GM12878 (cell line): ENCODE data around the gene SLC19A1. TPM values are rescaled to one million over a fixed set of nuclear protein-coding genes. Genes with fewer than 3 reads are reported as not detected.
"Not testable (repeated sequence)": the region's sequence is repeated elsewhere in the genome, so short reads cannot be mapped to it uniquely, and the experiment has no call there.

Experiments
- ATAC-seq: fragments of 200-7000 bp; cut with Tn5 transposase; 3 replicates; pipeline ENCODE4 v1.9.1; 2020; ENCODE audit warnings: mild to moderate bottlenecking, moderate library complexity
- BruUV-seq: library from RNA; stranded (reverse); fragments of 400-500 nt; replicated peaks from 2 replicates; lab custom pipeline; 2021; lab: Mats Ljungman, UMichigan
- CTCF ChIA-PET: fragments of 300-600 bp; sonication (Branson Sonifier 250); formaldehyde crosslinking; extraction: SDS; loops from one replicate; lab custom pipeline; 2021; ENCODE audit warnings: inconsistent platforms; lab: Yijun Ruan, JAX
- POLR2A ChIA-PET: fragments of 350-600 bp; formaldehyde crosslinking; extraction: SDS; loops from one replicate; lab custom pipeline; 2021; ENCODE audit warnings: inconsistent platforms; lab: Charles Lee
- RAD21 ChIA-PET: fragments of 300-600 bp; sonication (Branson Sonifier 250); formaldehyde crosslinking; loops from one replicate; lab custom pipeline; 2023; ENCODE audit warnings: antibody characterized with exemption; ENCODE audit not compliant: unreplicated experiment; lab: Charles Lee
- SMC1A ChIA-PET: fragments of 300-600 bp; sonication (Branson Sonifier 250); formaldehyde crosslinking; loops from one replicate; lab custom pipeline; 2023; ENCODE audit not compliant: unreplicated experiment, uncharacterized antibody; lab: Charles Lee
- DNase-seq: peaks from one replicate; pipeline ENCODE4 v3.0.0-alpha.2; 2011; ENCODE audit warnings: low read depth, low spot score
- FAIRE-seq: peaks from 3 replicates; lab custom pipeline; 2011; peaks lifted over from hg19 to GRCh38; lab: Jason Lieb, UNC
- H2AFZ ChIP-seq: 2 replicates; pipeline ENCODE4 v1.6.0; 2011; ENCODE audit warnings: low read depth, low read length, control low read depth; ENCODE audit not compliant: control insufficient read depth
- H3K27ac ChIP-seq: 2 replicates; pipeline ENCODE4 v1.5.1; 2011; ENCODE audit warnings: control low read depth; ENCODE audit not compliant: control insufficient read depth, insufficient read depth
- H3K27me3 ChIP-seq, 2 experiments: replicated peaks in 1 of 2; 2 replicates each; pipeline versions ENCODE4 v1.6.0 to v1.6.1; 2011; ENCODE audit warnings: low read length in 1 of 2; ENCODE audit not compliant: control insufficient read depth in 2 of 2, insufficient read depth in 2 of 2
- H3K36me3 ChIP-seq, 2 experiments: 2 replicates each; pipeline ENCODE4 v1.5.1; 2011; ENCODE audit warnings: low read length in 1 of 2; ENCODE audit not compliant: control insufficient read depth in 2 of 2, insufficient read depth in 2 of 2
- H3K4me1 ChIP-seq: 2 replicates; pipeline ENCODE4 v1.6.1; 2011; ENCODE audit warnings: mild to moderate bottlenecking, low read length, moderate library complexity, mixed read lengths; ENCODE audit not compliant: control insufficient read depth, insufficient read depth
- H3K4me2 ChIP-seq: 2 replicates; pipeline ENCODE4 v1.6.0; 2011; ENCODE audit warnings: control low read depth; ENCODE audit not compliant: control insufficient read depth, insufficient read depth
- H3K4me3 ChIP-seq: fragments of 200-600 bp; sonication (generic); 2 replicates; pipeline ENCODE4 v1.5.1; 2016
- H3K79me2 ChIP-seq: 2 replicates; pipeline ENCODE4 v1.6.0; 2011; ENCODE audit warnings: low read length; ENCODE audit not compliant: control insufficient read depth, insufficient read depth
- H3K9ac ChIP-seq: 2 replicates; pipeline ENCODE4 v1.8.0; 2011; ENCODE audit warnings: low read length, control low read depth, mixed read lengths; ENCODE audit not compliant: control insufficient read depth, insufficient read depth
- H3K9me3 ChIP-seq: replicated peaks from 3 replicates; pipeline ENCODE4 v1.5.1; 2011; ENCODE audit warnings: mild to moderate bottlenecking, low read length; ENCODE audit not compliant: control insufficient read depth, insufficient read depth
- H4K20me1 ChIP-seq: 2 replicates; pipeline ENCODE4 v1.6.0; 2011; ENCODE audit not compliant: control insufficient read depth, insufficient read depth
- CBFB ChIP-seq: IDR thresholded peaks from 2 replicates; pipeline ENCODE4 v1.6.1; 2016; ENCODE audit warnings: antibody characterized with exemption, low read depth
- CBX3 ChIP-seq: fragments of 200-600 bp; sonication (generic); IDR thresholded peaks from 2 replicates; pipeline ENCODE4 v1.6.1; 2016; ENCODE audit warnings: low read depth, borderline replicate concordance
- EZH2 ChIP-seq: IDR thresholded peaks from 2 replicates; pipeline ENCODE4 v1.6.1; 2012; ENCODE audit warnings: low read depth, mild to moderate bottlenecking, control low read depth, inconsistent platforms, low read length, borderline replicate concordance; ENCODE audit not compliant: control insufficient read depth
- SP1 ChIP-seq: IDR thresholded peaks from one replicate; pipeline ENCODE4 v1.6.1; 2011; ENCODE audit warnings: low read depth, low read length
- SUPT20H ChIP-seq: IDR thresholded peaks from 2 replicates; pipeline ENCODE4 v1.6.1; 2011; ENCODE audit warnings: low read depth, mild to moderate bottlenecking, low read length, moderate library complexity, borderline replicate concordance; ENCODE audit not compliant: control insufficient read depth
- ZNF274 ChIP-seq: IDR thresholded peaks from one replicate; pipeline ENCODE4 v1.8.0; 2011; ENCODE audit not compliant: insufficient read length, insufficient read depth
- ZZZ3 ChIP-seq: IDR thresholded peaks from 2 replicates; pipeline ENCODE4 v1.6.1; 2011; ENCODE audit warnings: low read depth; ENCODE audit not compliant: control insufficient read depth, insufficient read length
- WGBS: methylation state at CpG from one replicate; pipeline ENCODE4 v1.1.6; 2016; ENCODE audit warnings: low lambda C conversion rate; ENCODE audit not compliant: insufficient replicate concordance, insufficient coverage; ENCODE audit errors: missing lambda C conversion rate; 5-methylcytosine and 5-hydroxymethylcytosine counted together
- in situ Hi-C: fragments of 300-500 bp; cut with MboI; formaldehyde crosslinking; loops from 9 replicates; pipeline ENCODE4 v1.14.3; 2018; ENCODE audit warnings: mixed read lengths
- intact Hi-C: fragments of 100-400 bp; cut with micrococcal nuclease; formaldehyde crosslinking; loops from one replicate; pipeline ENCODE4 v1.14.2; 2022; ENCODE audit not compliant: unreplicated experiment
- polyA plus RNA-seq, 11 experiments: library from polyadenylated mRNA; depleted of rRNA in 4 of 11; unstranded in 6 of 11; stranded (reverse) in 5 of 11; fragments of >200 nt; fragmentation: Nextera tagmentation in 4 of 11; fragmentation: Illumina TruSeq in 1 of 11; extraction: Ambion mirVana in 4 of 11; extraction: Trizol in 1 of 11; gene quantifications; 1 replicate in 1 of 11; 2 replicates in 10 of 11; pipeline versions ENCODE4 v1.2.1 to v1.2.3, GENCODE V29; 2011 to 2016; ENCODE audit warnings: inconsistent platforms in 2 of 11, missing spikeins in 2 of 11, low read depth in 1 of 11
- total RNA-seq, 4 experiments: library from RNA; depleted of rRNA in 3 of 4; stranded (reverse); fragments of >200 nt in 3 of 4; fragmentation: Illumina TruSeq in 1 of 4; extraction: Trizol in 1 of 4; gene quantifications; 2 replicates each; pipeline versions ENCODE4 v1.2.1 to v1.2.3, GENCODE V29; 2013 to 2021
- TF ChIP-seq, protein P1 (sequence below): IDR thresholded peaks from 2 replicates; pipeline ENCODE4 v1.6.1; 2012; ENCODE audit warnings: low read depth, low read length, improper control_type of control experiment

SLC19A1 gene
- total and polyA plus RNA-seq, 10 of the 15 experiments (the other 5 are each of a cell fraction or from before 2014, with no cell fraction given): 0.42 to 49.7 (median 12.2) TPM

DNA sequence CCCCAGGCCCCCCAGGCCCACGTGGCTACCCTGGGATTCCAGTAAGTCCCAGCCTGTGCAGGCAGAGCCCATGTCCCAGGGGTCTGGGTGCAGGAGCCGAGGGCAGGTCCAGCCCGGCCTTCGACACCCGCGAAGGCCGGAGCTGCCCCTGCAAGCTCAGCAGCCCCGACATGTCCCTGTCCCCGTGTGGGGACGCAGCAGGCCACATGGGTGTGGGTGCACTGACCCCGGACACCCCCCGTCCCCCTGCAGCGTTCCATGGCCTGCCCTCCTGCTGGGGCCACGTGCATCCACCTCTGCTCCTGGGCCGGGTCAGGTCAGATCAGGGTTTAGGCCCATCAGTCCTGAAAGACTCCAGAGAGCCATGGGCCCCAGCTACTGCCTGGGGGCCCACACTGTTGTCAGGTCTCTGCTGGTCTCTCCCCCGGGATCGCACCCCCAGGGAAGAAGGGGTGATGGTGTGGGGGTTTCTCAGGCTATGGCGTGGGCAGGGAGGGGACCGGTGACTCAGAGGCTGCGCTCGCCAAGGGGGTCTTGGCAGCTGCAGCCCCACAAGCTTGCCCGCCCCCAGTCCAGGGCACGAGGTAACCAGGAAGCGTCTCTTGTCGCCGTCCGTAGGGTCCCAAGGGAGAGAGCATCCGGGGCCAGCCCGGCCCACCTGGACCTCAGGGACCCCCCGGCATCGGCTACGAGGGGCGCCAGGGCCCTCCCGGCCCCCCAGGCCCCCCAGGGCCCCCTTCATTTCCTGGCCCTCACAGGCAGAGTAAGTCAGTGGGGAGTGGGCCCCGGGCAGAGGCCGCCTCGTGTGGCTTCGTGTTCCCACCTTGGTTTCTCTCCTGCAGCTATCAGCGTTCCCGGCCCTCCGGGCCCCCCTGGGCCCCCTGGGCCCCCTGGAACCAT is 37.5 kb downstream of the SLC19A1 start:
- Histone ChIP-seq H3K4me2 (no peak overlapping the region), H4K20me1 (no peaks in the 10 kb centered on the region), H3K36me3 (no peaks in the 10 kb centered on the region), H3K4me1 (peaks cover 2% of the 10 kb centered on the region; the same call in 1 of the 2 replicates), H3K9ac (no peak overlapping the region), H3K27ac (no peak overlapping the region), H3K27me3 (no peaks in the 10 kb centered on the region), H3K79me2 (no peaks in the 10 kb centered on the region), H3K9me3 (no peaks in the 10 kb centered on the region; the same call in 2 of the 3 replicates), H3K4me3 (no peak overlapping the region), H2AFZ (no peak overlapping the region)
- CTCF ChIA-PET: interaction anchor here (0.6 kb wide), 1 partner anchor 322 kb away, joined by 3 read pairs; no protein-coding TSS in a partner anchor
- no peak for TF ChIP-seq EZH2
- DNase-seq (no peak), ATAC-seq (peak; percentile 13; the same call in 1 of the 3 replicates), FAIRE-seq (no peak)
- 55% methylated on average over 31 of the region's 41 CpGs for WGBS
- POLR2A ChIA-PET: no interaction called here
- in situ Hi-C loops (no loop called here), intact Hi-C loops (no loop called here)
- RAD21 ChIA-PET: no interaction called here
- no TSS peak for BruUV-seq
- SMC1A ChIA-PET: no interaction called here

DNA sequence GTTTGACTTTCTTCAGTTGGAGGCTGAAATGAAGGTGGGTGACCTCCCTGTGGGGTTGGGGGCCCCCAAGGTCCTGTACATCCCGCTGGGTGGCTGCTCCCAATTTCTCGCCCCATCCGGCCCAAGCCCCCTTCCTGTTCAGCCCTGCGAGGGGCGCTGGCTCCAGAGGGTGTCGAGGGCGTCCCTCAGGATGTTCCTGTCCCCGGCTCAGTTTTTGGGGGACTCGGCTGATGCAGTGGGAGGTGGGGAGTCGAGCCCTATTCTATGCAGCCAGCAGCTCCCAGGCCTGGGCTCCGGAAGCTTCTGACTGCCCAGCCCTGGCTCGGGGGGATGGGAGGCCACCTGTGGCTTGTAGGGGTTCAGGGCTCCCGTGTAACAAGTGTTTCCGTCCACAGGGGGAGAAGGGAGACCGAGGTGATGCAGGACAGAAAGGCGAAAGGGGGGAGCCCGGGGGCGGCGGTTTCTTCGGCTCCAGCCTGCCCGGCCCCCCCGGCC is 38.2 kb downstream of the SLC19A1 start:
- Histone ChIP-seq H3K4me3 (no peak overlapping the region), H4K20me1 (no peaks in the 10 kb centered on the region), H3K27me3 (no peaks in the 10 kb centered on the region), H3K9ac (no peak overlapping the region), H3K9me3 (no peaks in the 10 kb centered on the region; the same call in 2 of the 3 replicates), H3K79me2 (no peaks in the 10 kb centered on the region), H3K36me3 (no peaks in the 10 kb centered on the region), H3K27ac (no peak overlapping the region), H3K4me1 (peaks cover 2% of the 10 kb centered on the region; the same call in 1 of the 2 replicates), H2AFZ (no peak overlapping the region), H3K4me2 (no peak overlapping the region)
- intact Hi-C loops: no loop called here
- in situ Hi-C loops: no loop called here
- 76% methylated on average over 15 of the region's 22 CpGs for WGBS
- ChIA-PET CTCF (interaction anchor here (0.6 kb wide), 1 partner anchor 322 kb away, joined by 3 read pairs; no protein-coding TSS in a partner anchor), RAD21 (no interaction called here), SMC1A (no interaction called here), POLR2A (no interaction called here)
- DNase-seq: no peak
- FAIRE-seq: no peak
- TF ChIP-seq ZZZ3 (no peak), CBX3 (no peak), SUPT20H (no peak), CBFB (no peak), ZNF274 (no peak), SP1 (no peak)
- TF ChIP-seq, protein P1, sequence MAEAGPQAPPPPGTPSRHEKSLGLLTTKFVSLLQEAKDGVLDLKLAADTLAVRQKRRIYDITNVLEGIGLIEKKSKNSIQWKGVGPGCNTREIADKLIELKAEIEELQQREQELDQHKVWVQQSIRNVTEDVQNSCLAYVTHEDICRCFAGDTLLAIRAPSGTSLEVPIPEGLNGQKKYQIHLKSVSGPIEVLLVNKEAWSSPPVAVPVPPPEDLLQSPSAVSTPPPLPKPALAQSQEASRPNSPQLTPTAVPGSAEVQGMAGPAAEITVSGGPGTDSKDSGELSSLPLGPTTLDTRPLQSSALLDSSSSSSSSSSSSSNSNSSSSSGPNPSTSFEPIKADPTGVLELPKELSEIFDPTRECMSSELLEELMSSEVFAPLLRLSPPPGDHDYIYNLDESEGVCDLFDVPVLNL: no peak
- no TSS peak for BruUV-seq
- no peak for ATAC-seq

DNA sequence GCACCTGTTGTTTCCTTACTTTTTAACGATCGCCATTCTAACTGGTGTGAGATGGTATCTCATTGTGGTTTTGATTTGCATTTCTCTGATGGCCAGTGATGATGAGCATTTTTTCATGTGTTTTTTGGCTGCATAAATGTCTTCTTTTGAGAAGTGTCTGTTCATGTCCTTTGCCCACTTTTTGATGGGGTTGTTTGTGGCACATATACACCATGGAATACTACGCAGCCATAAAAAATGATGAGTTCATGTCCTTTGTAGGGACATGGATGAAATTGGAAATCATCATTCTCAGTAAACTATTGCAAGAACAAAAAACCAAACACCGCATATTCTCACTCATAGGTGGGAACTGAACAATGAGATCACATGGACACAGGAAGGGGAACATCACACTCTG is 39.0 kb downstream of the SLC19A1 start:
- BruUV-seq, H3K4me3 ChIP-seq, H3K9ac ChIP-seq, H4K20me1 ChIP-seq, H3K36me3 ChIP-seq, SMC1A ChIA-PET, ATAC-seq, H3K9me3 ChIP-seq, POLR2A ChIA-PET, DNase-seq, FAIRE-seq, H3K79me2 ChIP-seq, H2AFZ ChIP-seq, H3K27me3 ChIP-seq, in situ Hi-C loops, H3K4me1 ChIP-seq, H3K27ac ChIP-seq, intact Hi-C loops, RAD21 ChIA-PET, H3K4me2 ChIP-seq, CTCF ChIA-PET: not testable (repeated sequence)
- 47% methylated on average over 3 of the region's 4 CpGs for WGBS
